CD14-positive monocyte (primary cell): ENCODE data around the gene TRMT10A. TPM values are rescaled to one million over a fixed set of nuclear protein-coding genes. Genes with fewer than 3 reads are reported as not detected.
A peak's percentile ranks its signal among the peaks of the same experiment; 100 is the strongest.

Experiments used
- DNase-seq, 3 donors: peaks; one replicate each; pipeline ENCODE4 v3.0.0-alpha.2; 2011 to 2022
- H2AFZ ChIP-seq: 2 replicates; pipeline ENCODE4 v1.6.0; 2012; ENCODE audit warnings: mild to moderate bottlenecking, low read depth, low read length, inconsistent platforms; ENCODE audit not compliant: insufficient read depth, poor library complexity, severe bottlenecking
- H3K27ac ChIP-seq, 2 donors: 1 replicate in 1 of 2; 2 replicates in 1 of 2; pipeline ENCODE4 v1.5.1; 2012 to 2013; ENCODE audit warnings: low read length in 2 of 2, control low read depth in 1 of 2, inconsistent platforms in 1 of 2, low read depth in 1 of 2, mild to moderate bottlenecking in 1 of 2
- H3K27me3 ChIP-seq, 2 donors: one replicate each; pipeline versions ENCODE4 v1.6.0 to v1.6.1; 2011 to 2013; ENCODE audit warnings: low read length in 2 of 2; ENCODE audit not compliant: control insufficient read depth in 2 of 2, insufficient read depth in 2 of 2
- H3K36me3 ChIP-seq, 2 donors: replicated peaks in 1 of 2; 1 replicate in 1 of 2; 2 replicates in 1 of 2; pipeline versions ENCODE4 v1.5.1 to v1.6.1; 2012 to 2013; ENCODE audit warnings: low read length in 2 of 2, control low read depth in 1 of 2, inconsistent platforms in 1 of 2, mild to moderate bottlenecking in 1 of 2; ENCODE audit not compliant: insufficient read depth in 2 of 2, control insufficient read depth in 1 of 2
- H3K4me1 ChIP-seq, 2 donors: 1 replicate in 1 of 2; 2 replicates in 1 of 2; pipeline versions ENCODE4 v1.5.1 to v1.6.1; 2012 to 2013; ENCODE audit warnings: low read length in 2 of 2, control low read depth in 1 of 2, inconsistent platforms in 1 of 2, mild to moderate bottlenecking in 1 of 2, moderate library complexity in 1 of 2; ENCODE audit not compliant: insufficient read depth in 2 of 2, control insufficient read depth in 1 of 2
- H3K4me2 ChIP-seq: replicated peaks from 2 replicates; pipeline ENCODE3; 2012; ENCODE audit warnings: low read length, moderate library complexity, mild to moderate bottlenecking; ENCODE audit not compliant: poor library complexity, severe bottlenecking; ENCODE audit errors: extremely low read depth
- H3K4me3 ChIP-seq, 3 experiments: fragments of 200-600 bp in 1 of 3; sonication (generic) in 1 of 3; replicated peaks in 1 of 3; 1 replicate in 2 of 3; 2 replicates in 1 of 3; pipeline ENCODE4 v1.5.1; 2011 to 2013; ENCODE audit warnings: low read length in 3 of 3, mild to moderate bottlenecking in 3 of 3, control low read depth in 2 of 3, low read depth in 2 of 3, inconsistent platforms in 1 of 3, moderate library complexity in 1 of 3
- H3K79me2 ChIP-seq: 2 replicates; pipeline ENCODE4 v1.6.0; 2012; ENCODE audit warnings: mild to moderate bottlenecking, control low read depth, inconsistent platforms, low read length, moderate library complexity; ENCODE audit not compliant: insufficient read depth
- H3K9ac ChIP-seq: 2 replicates; pipeline ENCODE4 v1.6.0; 2017; ENCODE audit warnings: low read length, mild to moderate bottlenecking; ENCODE audit not compliant: insufficient read depth, poor library complexity, severe bottlenecking
- H3K9me3 ChIP-seq, 2 donors: replicated peaks in 1 of 2; 1 replicate in 1 of 2; 2 replicates in 1 of 2; pipeline versions ENCODE4 v1.5.1 to v1.6.1; 2012 to 2013; ENCODE audit warnings: low read length in 2 of 2, control low read depth in 1 of 2; ENCODE audit not compliant: control insufficient read depth in 1 of 2, insufficient read depth in 1 of 2
- H4K20me1 ChIP-seq: 2 replicates; pipeline ENCODE4 v1.6.0; 2012; ENCODE audit warnings: mild to moderate bottlenecking, low read length, control low read depth, moderate library complexity; ENCODE audit not compliant: insufficient read depth
- H3K27ac Mint-ChIP-seq, 7 donors: one replicate each; pipeline ENCODE4 v1.8.0; 2020; ENCODE audit warnings: mild to moderate bottlenecking in 7 of 7, mixed read lengths in 7 of 7, moderate library complexity in 6 of 7, inconsistent platforms in 2 of 7
- H3K27me3 Mint-ChIP-seq, 3 donors: one replicate each; pipeline ENCODE4 v1.8.0; 2021 to 2022; ENCODE audit warnings: low read depth in 3 of 3, mild to moderate bottlenecking in 3 of 3, mixed read lengths in 3 of 3, moderate library complexity in 3 of 3, inconsistent platforms in 1 of 3
- H3K36me3 Mint-ChIP-seq, 2 donors: one replicate each; pipeline ENCODE4 v1.8.0; 2020; ENCODE audit warnings: mixed read lengths in 2 of 2, inconsistent platforms in 1 of 2, mild to moderate bottlenecking in 1 of 2
- H3K4me1 Mint-ChIP-seq: one replicate; pipeline ENCODE4 v1.8.0; 2020; ENCODE audit warnings: mild to moderate bottlenecking, mixed read lengths
- H3K4me3 Mint-ChIP-seq, 2 donors: one replicate each; pipeline ENCODE4 v1.8.0; 2020; ENCODE audit warnings: mild to moderate bottlenecking in 2 of 2, mixed read lengths in 2 of 2, moderate library complexity in 1 of 2
- H3K9me3 Mint-ChIP-seq, 7 donors: one replicate each; pipeline ENCODE4 v1.8.0; 2020 to 2022; ENCODE audit warnings: mixed read lengths in 7 of 7, mild to moderate bottlenecking in 6 of 7, moderate library complexity in 6 of 7, inconsistent platforms in 2 of 7
- CTCF ChIP-seq: fragments of 200-600 bp; IDR thresholded peaks from one replicate; pipeline ENCODE4 v1.8.0; 2022; ENCODE audit warnings: antibody characterized with exemption, mild to moderate bottlenecking
- WGBS: methylation state at CpG from one replicate; pipeline ENCODE4 v1.1.5; 2013; ENCODE audit warnings: missing lambda C conversion rate; ENCODE audit not compliant: insufficient coverage; 5-methylcytosine and 5-hydroxymethylcytosine counted together
- intact Hi-C, 2 donors: fragments of 100-400 bp; cut with micrococcal nuclease; formaldehyde crosslinking; loops; one replicate each; pipeline versions ENCODE4 v1.15.0 to v1.15.1; 2023
- polyA plus RNA-seq, 3 donors: library from polyadenylated mRNA; depleted of rRNA in 1 of 3; unstranded in 2 of 3; stranded (reverse) in 1 of 3; fragments of 300-500 nt in 2 of 3; fragments of >200 nt in 1 of 3; fragmentation: Illumina TruSeq in 2 of 3; gene quantifications; 1 replicate in 2 of 3; 2 replicates in 1 of 3; pipeline ENCODE4 v1.2.3, GENCODE V29; 2012 to 2021

Gene TRMT10A
- polyA plus RNA-seq, 3 donors: 1.6 to 3.9 (median 3.4) TPM

- Mint-ChIP-seq H3K36me3 (no peaks in the 10 kb centered on the region), H3K4me3 (no peak overlapping the region), H3K27ac (peak overlapping the region in 1 of 7 donors; percentile 28), H3K9me3 (peaks cover 0 to 13% (median 3%) of the 10 kb centered on the region in 7 donors), H3K27me3 (peaks cover 0 to 1% (median 0%) of the 10 kb centered on the region in 3 donors), H3K4me1 (no peaks in the 10 kb centered on the region)
- no peak overlapping the region for H3K4me3 ChIP-seq
- H4K20me1 ChIP-seq: no peaks in the 10 kb centered on the region
- no peak for DNase-seq
- no peaks in the 10 kb centered on the region for H3K27me3 ChIP-seq
- no peak overlapping the region for H3K4me2 ChIP-seq
- no peak overlapping the region for H3K9ac ChIP-seq
- intact Hi-C loops: no loop called here
- H3K79me2 ChIP-seq: no peaks in the 10 kb centered on the region
- H3K9me3 ChIP-seq: peaks cover 0 to 3% of the 10 kb centered on the region in 2 donors
- H3K4me1 ChIP-seq: no peaks in the 10 kb centered on the region
- H3K36me3 ChIP-seq: no peaks in the 10 kb centered on the region
- 100% methylated on average over 1 of the region's 2 CpGs for WGBS
- no peak overlapping the region for H3K27ac ChIP-seq
- H2AFZ ChIP-seq: no peak overlapping the region
- TF ChIP-seq CTCF: no peak
Measured at GRCh38 chr4:99506781-99507180, 57.1 kb downstream of the TRMT10A start.

DNA sequence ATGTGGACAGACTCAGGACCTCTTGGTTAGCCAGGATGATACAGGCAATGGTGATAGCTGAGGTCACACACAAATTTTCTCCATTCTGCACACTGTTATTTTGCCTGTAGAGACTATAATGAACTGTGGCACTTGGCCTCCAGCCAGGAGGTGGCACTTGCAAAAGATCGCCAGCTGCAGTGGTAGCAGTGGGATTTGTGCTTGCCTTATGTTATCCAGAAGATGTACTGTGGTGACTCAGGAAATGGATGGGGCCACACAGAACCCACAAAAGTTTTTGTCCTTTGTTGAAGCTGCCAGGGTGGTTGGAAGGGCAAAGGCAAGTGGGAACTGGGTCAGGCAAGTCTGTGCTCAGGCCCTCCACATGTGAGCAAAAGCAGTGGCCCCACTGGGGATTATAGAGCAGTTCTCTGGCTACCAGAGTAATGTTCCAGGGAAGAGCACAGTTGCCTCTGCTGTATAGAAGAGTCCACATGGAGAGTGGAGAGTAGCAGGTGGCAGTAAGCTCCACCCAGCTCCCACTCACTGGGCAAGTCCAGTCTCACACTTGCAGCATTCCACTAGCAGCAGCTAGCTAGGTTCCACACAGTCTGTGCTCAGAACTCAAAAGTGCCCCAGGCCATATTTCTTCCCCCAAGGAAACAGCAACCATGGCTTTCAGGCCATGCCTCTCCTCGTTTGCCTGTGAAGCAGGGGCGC is 58.9 kb downstream of the TRMT10A start:
- peaks cover 0 to 3% of the 10 kb centered on the region in 2 donors for H3K9me3 ChIP-seq
- no peaks in the 10 kb centered on the region for H3K4me1 Mint-ChIP-seq
- H3K36me3 Mint-ChIP-seq: no peaks in the 10 kb centered on the region
- H3K9ac ChIP-seq: no peak overlapping the region
- no peak for DNase-seq
- WGBS: 20% methylated on average over 2 of the region's 3 CpGs
- H3K4me2 ChIP-seq: no peak overlapping the region
- no peak overlapping the region for H3K4me3 Mint-ChIP-seq
- no peak overlapping the region for H2AFZ ChIP-seq
- no peak for TF ChIP-seq CTCF
- no peak overlapping the region for H3K27ac ChIP-seq
- no peak overlapping the region for H3K4me3 ChIP-seq
- H3K27ac Mint-ChIP-seq: no peak overlapping the region
- intact Hi-C loops: no loop called here
- H3K36me3 ChIP-seq: no peaks in the 10 kb centered on the region
- H4K20me1 ChIP-seq: no peaks in the 10 kb centered on the region
- H3K27me3 Mint-ChIP-seq: no peaks in the 10 kb centered on the region
- no peaks in the 10 kb centered on the region for H3K79me2 ChIP-seq
- H3K9me3 Mint-ChIP-seq: peaks cover 0 to 13% (median 3%) of the 10 kb centered on the region in 7 donors
- H3K27me3 ChIP-seq: no peaks in the 10 kb centered on the region
- no peaks in the 10 kb centered on the region for H3K4me1 ChIP-seq

Other genes with a start within 250 kb of the TRMT10A start
- not detected for gene ADH1B, start 242.6 kb downstream of the TRMT10A start, polyA plus RNA-seq
- not detected for gene ADH1C, start 211.3 kb downstream of the TRMT10A start, polyA plus RNA-seq
- gene ADH7, start 128.7 kb downstream of the TRMT10A start, polyA plus RNA-seq: not detected
- not detected for gene C4orf17, start 53.0 kb downstream of the TRMT10A start, polyA plus RNA-seq
- not detected for gene MTTP, start 10.8 kb upstream of the TRMT10A start, polyA plus RNA-seq
- gene C4orf54, start 93.8 kb upstream of the TRMT10A start, polyA plus RNA-seq: not detected